IMR-90 (cell line): ENCODE data around the gene SCTR. TPM values are rescaled to one million over a fixed set of nuclear protein-coding genes. Genes with fewer than 3 reads are reported as not detected.

Experiments
- ATAC-seq: fragments of 200-7000 bp; cut with Tn5 transposase; 2 replicates; pipeline ENCODE4 v1.9.1; 2020; ENCODE audit warnings: low read depth, mild to moderate bottlenecking, moderate library complexity
- BruUV-seq: library from RNA; stranded (reverse); fragments of 400-500 nt; replicated peaks from 2 replicates; lab custom pipeline; 2021; lab: Mats Ljungman, UMichigan
- CTCF ChIA-PET: fragments of 300-600 bp; formaldehyde crosslinking; extraction: SDS; loops from one replicate; lab custom pipeline; 2021; ENCODE audit warnings: antibody characterized with exemption; lab: Yijun Ruan, JAX
- POLR2A ChIA-PET: fragments of 300-600 bp; sonication (Branson Sonifier 250); formaldehyde crosslinking; loops from one replicate; lab custom pipeline; 2022; ENCODE audit warnings: antibody characterized with exemption; ENCODE audit not compliant: unreplicated experiment; lab: Charles Lee
- DNase-seq: peaks from one replicate; pipeline ENCODE4 v3.0.0; 2013
- H2AFZ ChIP-seq: replicated peaks from 2 replicates; pipeline ENCODE3; 2013; ENCODE audit warnings: low read length, mild to moderate bottlenecking; ENCODE audit not compliant: poor library complexity
- H2AK5ac ChIP-seq: 2 replicates; pipeline ENCODE4 v1.6.1; 2013; ENCODE audit warnings: low read depth, low read length, inconsistent platforms
- H2AK9ac ChIP-seq: replicated peaks from 2 replicates; pipeline ENCODE3; 2013; ENCODE audit warnings: mild to moderate bottlenecking, low read depth, low read length, moderate library complexity; ENCODE audit not compliant: poor library complexity
- H2BK120ac ChIP-seq: 2 replicates; pipeline ENCODE4 v1.6.1; 2013; ENCODE audit warnings: low read depth, low read length, inconsistent platforms
- H2BK15ac ChIP-seq: 3 replicates; pipeline ENCODE4 v1.6.1; 2013; ENCODE audit warnings: low read depth, low read length, inconsistent platforms
- H2BK20ac ChIP-seq: 2 replicates; pipeline ENCODE4 v1.6.1; 2013; ENCODE audit warnings: low read depth, mild to moderate bottlenecking, inconsistent platforms, low read length, moderate library complexity
- H2BK5ac ChIP-seq: 2 replicates; pipeline ENCODE4 v1.6.1; 2013; ENCODE audit warnings: mild to moderate bottlenecking, low read depth, low read length, inconsistent platforms; ENCODE audit not compliant: poor library complexity, severe bottlenecking
- H3K14ac ChIP-seq: replicated peaks from 2 replicates; pipeline ENCODE4 v1.6.1; 2013; ENCODE audit warnings: low read depth, low read length, inconsistent platforms
- H3K18ac ChIP-seq: 2 replicates; pipeline ENCODE4 v1.6.1; 2013; ENCODE audit warnings: low read depth, low read length, control low read depth
- H3K23ac ChIP-seq: 2 replicates; pipeline ENCODE4 v1.6.1; 2013; ENCODE audit warnings: low read depth, low read length, inconsistent platforms
- H3K27ac ChIP-seq: 2 replicates; pipeline ENCODE4 v1.5.1; 2013; ENCODE audit warnings: mild to moderate bottlenecking, control low read depth, low read length; ENCODE audit not compliant: insufficient read depth
- H3K27me3 ChIP-seq: 2 replicates; pipeline ENCODE4 v1.6.1; 2013; ENCODE audit warnings: low read length; ENCODE audit not compliant: control insufficient read depth, insufficient read depth
- H3K36me3 ChIP-seq: 2 replicates; pipeline ENCODE4 v1.6.1; 2013; ENCODE audit warnings: low read length, mixed read lengths; ENCODE audit not compliant: control insufficient read depth, insufficient read depth
- H3K4ac ChIP-seq: 2 replicates; pipeline ENCODE4 v1.6.1; 2013; ENCODE audit warnings: low read depth, low read length, inconsistent platforms
- H3K4me1 ChIP-seq: 2 replicates; pipeline ENCODE4 v1.6.1; 2013; ENCODE audit warnings: low read length, mixed read lengths; ENCODE audit not compliant: control insufficient read depth, insufficient read depth
- H3K4me2 ChIP-seq: 2 replicates; pipeline ENCODE4 v1.6.1; 2013; ENCODE audit warnings: low read depth, mild to moderate bottlenecking, control low read depth, low read length, moderate library complexity
- H3K4me3 ChIP-seq: 2 replicates; pipeline ENCODE4 v1.5.1; 2013; ENCODE audit warnings: low read depth, mild to moderate bottlenecking, control low read depth, low read length, moderate library complexity; ENCODE audit not compliant: insufficient read depth
- H3K56ac ChIP-seq: 2 replicates; pipeline ENCODE4 v1.6.1; 2013; ENCODE audit warnings: low read length, inconsistent platforms; ENCODE audit not compliant: insufficient read depth; ENCODE audit errors: extremely low read depth
- H3K79me1 ChIP-seq, 2 experiments: 2 replicates each; pipeline ENCODE4 v1.6.1; 2013; ENCODE audit warnings: low read length in 2 of 2, inconsistent platforms in 1 of 2, low read depth in 1 of 2
- H3K9ac ChIP-seq: 2 replicates; pipeline ENCODE4 v1.6.1; 2013; ENCODE audit warnings: low read depth, low read length, control low read depth
- H3K9me1 ChIP-seq: 2 replicates; pipeline ENCODE4 v1.6.1; 2013; ENCODE audit warnings: low read length, inconsistent platforms; ENCODE audit not compliant: insufficient read depth
- H3K9me3 ChIP-seq: 2 replicates; pipeline ENCODE4 v1.6.1; 2013; ENCODE audit warnings: low read length; ENCODE audit not compliant: control insufficient read depth, insufficient read depth
- H4K20me1 ChIP-seq: 2 replicates; pipeline ENCODE4 v1.6.1; 2013; ENCODE audit warnings: low read length, inconsistent platforms; ENCODE audit not compliant: insufficient read depth
- H4K5ac ChIP-seq: 2 replicates; pipeline ENCODE4 v1.6.1; 2013; ENCODE audit warnings: mild to moderate bottlenecking, low read depth, low read length, control low read depth
- H4K8ac ChIP-seq, 2 experiments: 2 replicates each; pipeline ENCODE4 v1.6.1; 2013; ENCODE audit warnings: low read depth in 2 of 2, low read length in 2 of 2, control low read depth in 1 of 2, inconsistent platforms in 1 of 2
- H4K91ac ChIP-seq: 2 replicates; pipeline ENCODE4 v1.6.1; 2013; ENCODE audit warnings: low read depth, low read length, inconsistent platforms; ENCODE audit not compliant: insufficient read depth
- BHLHE40 ChIP-seq: fragments of 150-350 bp; IDR thresholded peaks from 2 replicates; pipeline ENCODE4 v1.6.1; 2016; ENCODE audit warnings: mild to moderate bottlenecking, low read depth, low read length
- CEBPB ChIP-seq: IDR thresholded peaks from 2 replicates; pipeline ENCODE4 v1.6.1; 2012; ENCODE audit warnings: low read depth, low read length, improper control_type of control experiment
- CHD1 ChIP-seq: IDR thresholded peaks from 2 replicates; pipeline ENCODE4 v1.6.1; 2012; ENCODE audit warnings: low read depth, low read length, improper control_type of control experiment
- CTCF ChIP-seq: conservative IDR thresholded peaks from 2 replicates; pipeline ENCODE4 v1.5.1; 2012; ENCODE audit warnings: mild to moderate bottlenecking, low read depth, low read length, improper control_type of control experiment
- ELK1 ChIP-seq: fragments of 150-350 bp; IDR thresholded peaks from 2 replicates; pipeline ENCODE4 v1.6.1; 2016; ENCODE audit warnings: low read depth, mild to moderate bottlenecking, low read length, moderate library complexity, borderline replicate concordance
- FOS ChIP-seq: fragments of 150-350 bp; IDR thresholded peaks from 2 replicates; pipeline ENCODE4 v1.6.1; 2016; ENCODE audit warnings: low read depth, low read length
- MXI1 ChIP-seq: IDR thresholded peaks from 2 replicates; pipeline ENCODE4 v1.6.1; 2012; ENCODE audit warnings: low read depth, mild to moderate bottlenecking, low read length, moderate library complexity, borderline replicate concordance
- NFE2L2 ChIP-seq: fragments of 150-350 bp; IDR thresholded peaks from 2 replicates; pipeline ENCODE4 v1.6.1; 2016; ENCODE audit warnings: low read depth, mild to moderate bottlenecking, low read length
- POLR2A ChIP-seq: IDR thresholded peaks from 2 replicates; pipeline ENCODE4 v1.6.1; 2012; ENCODE audit warnings: mild to moderate bottlenecking, low read depth, low read length
- RCOR1 ChIP-seq: IDR thresholded peaks from 2 replicates; pipeline ENCODE4 v1.6.1; 2012; ENCODE audit warnings: mild to moderate bottlenecking, low read length, improper control_type of control experiment; ENCODE audit not compliant: insufficient replicate concordance
- RFX5 ChIP-seq: IDR thresholded peaks from 2 replicates; pipeline ENCODE4 v1.8.0; 2012; ENCODE audit warnings: low read depth, mild to moderate bottlenecking, low read length, moderate library complexity
- SMC3 ChIP-seq: fragments of 150-350 bp; IDR thresholded peaks from 2 replicates; pipeline ENCODE4 v1.6.1; 2016; ENCODE audit warnings: low read depth, mild to moderate bottlenecking, antibody characterized with exemption, low read length, moderate library complexity
- USF2 ChIP-seq: fragments of 150-350 bp; IDR thresholded peaks from 2 replicates; pipeline ENCODE4 v1.6.1; 2017; ENCODE audit warnings: mild to moderate bottlenecking, antibody characterized with exemption, low read length, low read depth
- WGBS, 2 experiments: methylation state at CpG; one replicate each; pipeline versions ENCODE4 v1.1.5 to v1.1.7; 2013; ENCODE audit warnings: missing lambda C conversion rate in 2 of 2; ENCODE audit not compliant: insufficient read length in 1 of 2; ENCODE audit errors: extremely low coverage in 2 of 2; 5-methylcytosine and 5-hydroxymethylcytosine counted together
- dilution Hi-C: fragments of 300-500 bp; cut with HindIII; formaldehyde crosslinking; loops from one replicate; pipeline ENCODE4 v1.14.3; 2018; ENCODE audit warnings: low sequenced_read_pairs; ENCODE audit not compliant: unreplicated experiment
- in situ Hi-C: fragments of 300-500 bp; cut with MboI; formaldehyde crosslinking; loops from 3 replicates; pipeline ENCODE4 v1.14.3; 2019; ENCODE audit warnings: low sequenced_read_pairs, inconsistent platforms, mixed read lengths
- intact Hi-C: fragments of 100-400 bp; cut with micrococcal nuclease; formaldehyde crosslinking; loops from 2 replicates; pipeline ENCODE4 v1.10.0; 2022
- polyA plus RNA-seq, 3 experiments: library from polyadenylated mRNA; depleted of rRNA; stranded (reverse); fragments of >200 nt; gene quantifications; 2 replicates each; pipeline ENCODE4 v1.2.3, GENCODE V29; 2012; ENCODE audit warnings: low replicate concordance in 1 of 3
- total RNA-seq: library from RNA; depleted of rRNA; stranded (reverse); fragments of >200 nt; gene quantifications from 2 replicates; pipeline ENCODE4 v1.2.3, GENCODE V29; 2012

The SCTR gene
- total and polyA plus RNA-seq, 2 of the 4 experiments (the other 2 are of a cell fraction) = not detected

- TF ChIP-seq BHLHE40 = no peak
- no peak for TF ChIP-seq POLR2A
Observed at GRCh38 chr2:119407430-119408220, 116.7 kb downstream of the SCTR start (continued).

- no peaks in the 10 kb centered on the region for H3K79me1 ChIP-seq
- no peaks in the 10 kb centered on the region for H3K36me3 ChIP-seq
- H4K5ac ChIP-seq = no peak overlapping the region
- H3K4ac ChIP-seq = no peak overlapping the region
- no peak overlapping the region for H2AFZ ChIP-seq
- H3K14ac ChIP-seq = no peak overlapping the region
- CTCF ChIA-PET = interaction anchor here (0.5 kb wide), 1 partner anchor 1762 kb away, joined by 3 read pairs; no protein-coding TSS in a partner anchor
- no peak overlapping the region for H2AK9ac ChIP-seq
- no peak overlapping the region for H2BK120ac ChIP-seq
- H3K4me1 ChIP-seq = no peaks in the 10 kb centered on the region
- H2BK5ac ChIP-seq = no peak overlapping the region
- no peak overlapping the region for H4K91ac ChIP-seq
- no peak overlapping the region for H3K56ac ChIP-seq
- H3K4me3 ChIP-seq = no peak overlapping the region
- WGBS, 2 experiments = no CpG with 5 or more reads among the region's 2 CpGs
- no peaks in the 10 kb centered on the region for H4K20me1 ChIP-seq
- no peak overlapping the region for H2BK20ac ChIP-seq
- H3K27me3 ChIP-seq = peaks cover 3% of the 10 kb centered on the region
- H2BK15ac ChIP-seq = no peak overlapping the region
- no peaks in the 10 kb centered on the region for H3K9me1 ChIP-seq
- no peak overlapping the region for H3K4me2 ChIP-seq
- no peak overlapping the region for H3K23ac ChIP-seq
- H3K9ac ChIP-seq = no peak overlapping the region
- H2AK5ac ChIP-seq = no peak overlapping the region
- H4K8ac ChIP-seq = no peak overlapping the region
- POLR2A ChIA-PET = no interaction called here
- DNase-seq (no peak), ATAC-seq (no peak)
- intact Hi-C loops = loop anchor here (5.0 kb wide), 1 partner anchor 393 kb away; no protein-coding TSS in a partner anchor
- no peak overlapping the region for H3K18ac ChIP-seq
- in situ Hi-C loops = no loop called here
- no peaks in the 10 kb centered on the region for H3K9me3 ChIP-seq
- no peak overlapping the region for H3K27ac ChIP-seq
- BruUV-seq = no TSS peak
- dilution Hi-C loops = no loop called here
- TF ChIP-seq NFE2L2 = no peak
- TF ChIP-seq MXI1 = no peak
- TF ChIP-seq RCOR1 = no peak
- no peak for TF ChIP-seq CHD1
- no peak for TF ChIP-seq CTCF
- TF ChIP-seq ELK1 = no peak
- TF ChIP-seq USF2 = no peak
- no peak for TF ChIP-seq RFX5
- TF ChIP-seq SMC3 = no peak
- TF ChIP-seq FOS = no peak
- TF ChIP-seq CEBPB = no peak
- no peak for TF ChIP-seq POLR2A
Observed at GRCh38 chr2:119405151-119405550, 119.1 kb downstream of the SCTR start.
